Activated naive CD4-positive, alpha-beta T cell treated with anti-CD3 and anti-CD28 coated beads, Interleukin-2, amount 50 U/mL, for 16 hours (primary cell): ENCODE results near the gene BEST4.
A peak's percentile ranks its signal among the peaks of the same experiment; 100 is the strongest.
"Not testable (repeated sequence)": the region's sequence is repeated elsewhere in the genome, so short reads cannot be mapped to it uniquely, and the experiment has no call there.

Experiments
- DNase-seq: peaks from one replicate; pipeline ENCODE4 v3.0.0-alpha.2; 2020

BEST4 gene

GRCh38 chr1:44801491-44802305 is 13.7 kb upstream of the BEST4 start:
- peak; percentile 60 for DNase-seq

- peak; percentile 98 for DNase-seq
These were observed 12.0 kb upstream of the BEST4 start, which contains the start of gene PLK3 for GRCh38 chr1:44799770-44800584. Gene PLK3 (plus strand): TSS chr1:44800377. CDS start chr1:44800464, 87 bp downstream.

GRCh38 chr1:44798481-44799365 is 10.8 kb upstream of the BEST4 start:
- DNase-seq, result no peak

- DNase-seq, result not testable (repeated sequence)
These were observed 9.9 kb upstream of the BEST4 start for GRCh38 chr1:44797886-44798285.

- DNase-seq, result no peak
These were observed 4.9 kb upstream of the BEST4 start for GRCh38 chr1:44792736-44793502.

GRCh38 chr1:44790968-44791801 is 3.2 kb upstream of the BEST4 start:
- no peak for DNase-seq

GRCh38 chr1:44787506-44787905 is 464 bp downstream of the BEST4 start:
- no peak for DNase-seq

GRCh38 chr1:44786841-44787426 is 1.0 kb downstream of the BEST4 start:
- no peak for DNase-seq

GRCh38 chr1:44786138-44786840 is 1.7 kb downstream of the BEST4 start:
- DNase-seq, result peak; percentile 80

GRCh38 chr1:44785501-44786137 is 2.4 kb downstream of the BEST4 start:
- no peak for DNase-seq

GRCh38 chr1:44785029-44785380 is 3.0 kb downstream of the BEST4 start:
- DNase-seq, result no peak

- DNase-seq, result peak; percentile 25
These were observed 3.6 kb downstream of the BEST4 start for GRCh38 chr1:44784094-44785028.

GRCh38 chr1:44783697-44784093 is 4.3 kb downstream of the BEST4 start:
- DNase-seq, result no peak

GRCh38 chr1:44780583-44781121 is 7.3 kb downstream of the BEST4 start:
- no peak for DNase-seq

- DNase-seq, result no peak
These were observed 9.0 kb downstream of the BEST4 start for GRCh38 chr1:44778705-44779576.

GRCh38 chr1:44777969-44778635 is 9.9 kb downstream of the BEST4 start:
- DNase-seq, result no peak

- DNase-seq, result no peak
These were observed 10.4 kb downstream of the BEST4 start for GRCh38 chr1:44777547-44777946.
